Measurements from ENCODE around the gene MEI1.

DNA sequence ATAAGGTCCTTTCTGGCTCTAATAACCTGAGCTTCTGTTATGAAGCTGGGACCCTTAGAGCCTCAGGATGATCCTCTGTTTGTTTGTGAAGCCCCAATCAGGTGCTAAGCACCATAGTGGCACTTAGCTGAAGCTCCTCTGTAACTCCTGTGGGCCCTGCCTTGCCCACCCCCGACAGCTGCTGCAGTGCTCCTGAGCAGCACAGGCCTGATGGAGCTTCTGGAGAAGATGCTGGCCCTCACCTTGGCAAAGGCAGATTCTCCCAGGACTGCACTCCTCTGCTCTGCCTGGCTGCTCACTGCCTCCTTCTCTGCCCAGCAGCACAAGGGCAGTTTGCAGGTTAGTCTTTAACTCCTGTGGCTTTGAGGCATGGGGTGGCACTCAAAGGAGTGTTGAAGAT is 82.2 kb downstream of the MEI1 start:
- TF ChIP-seq, protein P1, sequence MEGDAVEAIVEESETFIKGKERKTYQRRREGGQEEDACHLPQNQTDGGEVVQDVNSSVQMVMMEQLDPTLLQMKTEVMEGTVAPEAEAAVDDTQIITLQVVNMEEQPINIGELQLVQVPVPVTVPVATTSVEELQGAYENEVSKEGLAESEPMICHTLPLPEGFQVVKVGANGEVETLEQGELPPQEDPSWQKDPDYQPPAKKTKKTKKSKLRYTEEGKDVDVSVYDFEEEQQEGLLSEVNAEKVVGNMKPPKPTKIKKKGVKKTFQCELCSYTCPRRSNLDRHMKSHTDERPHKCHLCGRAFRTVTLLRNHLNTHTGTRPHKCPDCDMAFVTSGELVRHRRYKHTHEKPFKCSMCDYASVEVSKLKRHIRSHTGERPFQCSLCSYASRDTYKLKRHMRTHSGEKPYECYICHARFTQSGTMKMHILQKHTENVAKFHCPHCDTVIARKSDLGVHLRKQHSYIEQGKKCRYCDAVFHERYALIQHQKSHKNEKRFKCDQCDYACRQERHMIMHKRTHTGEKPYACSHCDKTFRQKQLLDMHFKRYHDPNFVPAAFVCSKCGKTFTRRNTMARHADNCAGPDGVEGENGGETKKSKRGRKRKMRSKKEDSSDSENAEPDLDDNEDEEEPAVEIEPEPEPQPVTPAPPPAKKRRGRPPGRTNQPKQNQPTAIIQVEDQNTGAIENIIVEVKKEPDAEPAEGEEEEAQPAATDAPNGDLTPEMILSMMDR (IDR thresholded peaks at IDR 0.05; ENCODE audit: low read length), result no peak
- TF ChIP-seq EZH2phosphoT487 (IDR thresholded peaks at IDR 0.05; ENCODE audit: low read length), result no peak
